Measurements from ENCODE around the gene NUDT22. TPM values are rescaled to one million over a fixed set of nuclear protein-coding genes. Genes with fewer than 3 reads are reported as not detected.

The NUDT22 gene
- total and polyA plus RNA-seq, 7 experiments from 2014 or later, result 40.7 to 94.0 (median 56.9) TPM

- no peaks in the 10 kb centered on the region for H3K4me1 ChIP-seq (ENCODE audit: control insufficient read depth in 2 of 2, insufficient read depth in 2 of 2, low read length in 2 of 2)
- H3K27ac Mint-ChIP-seq, result peak overlapping the region in 6 of 9 donors; percentile 26 to 82 (median 66)
- ATAC-seq, result no peak
- H3K4me3 ChIP-seq (ENCODE audit: low read length), result no peak overlapping the region
- DNase-seq, result no peak
- H3K4me3 Mint-ChIP-seq, result no peak overlapping the region
- H3K27me3 ChIP-seq (ENCODE audit: control insufficient read depth in 2 of 2, insufficient read depth in 2 of 2, low read length in 2 of 2), result no peaks in the 10 kb centered on the region
- H3K9me3 Mint-ChIP-seq, result no peaks in the 10 kb centered on the region
- H3K4me1 Mint-ChIP-seq, result peaks cover 0 to 14% (median 8%) of the 10 kb centered on the region in 7 donors
- POLR2A ChIA-PET, result interaction anchor here (0.6 to 14.3 kb wide), 5 partner anchors 11 to 50 kb away, joined by 3 to 220 read pairs (median 5); partner anchors contain the start of gene FERMT3
- peaks cover 7 to 78% (median 14%) of the 10 kb centered on the region in 3 experiments for H3K36me3 ChIP-seq (ENCODE audit: control insufficient read depth in 2 of 3, insufficient read depth in 3 of 3, low read length in 3 of 3)
- no peaks in the 10 kb centered on the region for H3K27me3 Mint-ChIP-seq
- peaks cover 0 to 20% (median 4%) of the 10 kb centered on the region in 5 donors for H3K36me3 Mint-ChIP-seq
- CTCF ChIA-PET, result interaction anchor here (0.6 to 2.9 kb wide), 2 partner anchors 12 to 18 kb away, joined by 5 to 25 read pairs; partner anchors contain the start of gene FERMT3
- intact Hi-C loops (cut with micrococcal nuclease), result no loop called here
- H3K9me3 ChIP-seq (ENCODE audit: control insufficient read depth in 2 of 3, low read length in 3 of 3), result no peaks in the 10 kb centered on the region
- H3K27ac ChIP-seq (ENCODE audit: low read depth, low read length), result peak overlapping the region; percentile 16
These were observed 7.3 kb upstream of the NUDT22 start for GRCh38 chr11:64218628-64219353.

- DNase-seq, result no peak
- Histone ChIP-seq H3K36me3 (ENCODE audit: control insufficient read depth in 2 of 3, insufficient read depth in 3 of 3, low read length in 3 of 3) (peaks cover 7 to 77% (median 14%) of the 10 kb centered on the region in 3 experiments), H3K4me1 (ENCODE audit: control insufficient read depth in 2 of 2, insufficient read depth in 2 of 2, low read length in 2 of 2) (no peaks in the 10 kb centered on the region), H3K27ac (ENCODE audit: low read depth, low read length) (peak overlapping the region; percentile 16), H3K27me3 (ENCODE audit: control insufficient read depth in 2 of 2, insufficient read depth in 2 of 2, low read length in 2 of 2) (no peaks in the 10 kb centered on the region), H3K9me3 (ENCODE audit: control insufficient read depth in 2 of 3, low read length in 3 of 3) (no peaks in the 10 kb centered on the region), H3K4me3 (ENCODE audit: low read length) (no peak overlapping the region)
- no peak for ATAC-seq
- CTCF ChIA-PET, result interaction anchor here (0.6 kb wide), 2 partner anchors 13 to 17 kb away, joined by 5 read pairs; no protein-coding TSS in a partner anchor
- POLR2A ChIA-PET, result interaction anchor here (1.0 to 14.3 kb wide), 3 partner anchors 12 to 27 kb away, joined by 3 to 220 read pairs (median 5); partner anchors contain the start of gene FERMT3
- intact Hi-C loops (cut with micrococcal nuclease), result no loop called here
- no peaks in the 10 kb centered on the region for H3K27me3 Mint-ChIP-seq
- H3K4me1 Mint-ChIP-seq, result peaks cover 0 to 12% (median 8%) of the 10 kb centered on the region in 7 donors
- peaks cover 0 to 19% (median 4%) of the 10 kb centered on the region in 5 donors for H3K36me3 Mint-ChIP-seq
- H3K27ac Mint-ChIP-seq, result no peak overlapping the region
- no peaks in the 10 kb centered on the region for H3K9me3 Mint-ChIP-seq
- H3K4me3 Mint-ChIP-seq, result no peak overlapping the region
These were observed 6.8 kb upstream of the NUDT22 start for GRCh38 chr11:64219354-64219684.

DNA sequence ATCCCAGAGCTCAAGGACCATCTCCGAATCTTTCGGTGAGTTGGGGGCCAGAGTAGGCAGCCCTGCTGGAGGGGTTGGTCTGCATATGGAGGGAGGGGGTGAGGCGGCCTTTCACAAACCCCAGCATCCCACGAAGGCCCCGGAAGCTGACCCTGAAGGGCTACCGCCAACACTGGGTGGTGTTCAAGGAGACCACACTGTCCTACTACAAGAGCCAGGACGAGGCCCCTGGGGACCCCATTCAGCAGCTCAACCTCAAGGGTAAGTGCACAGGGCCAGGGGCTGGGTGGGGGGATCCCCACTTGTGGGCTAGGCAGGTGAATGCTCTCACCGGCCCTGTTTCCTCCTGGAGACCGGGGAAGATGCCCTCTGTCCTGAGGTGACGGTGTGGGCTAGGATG is 6.3 kb upstream of the NUDT22 start:
- Mint-ChIP-seq H3K9me3 (no peaks in the 10 kb centered on the region), H3K4me1 (peaks cover 0 to 12% (median 8%) of the 10 kb centered on the region in 7 donors), H3K4me3 (no peak overlapping the region), H3K36me3 (peaks cover 0 to 19% (median 4%) of the 10 kb centered on the region in 5 donors), H3K27ac (no peak overlapping the region), H3K27me3 (no peaks in the 10 kb centered on the region)
- H3K27ac ChIP-seq (ENCODE audit: low read depth, low read length), result peak overlapping the region; percentile 16
- ChIA-PET POLR2A (interaction anchor here (1.4 to 14.3 kb wide), 2 partner anchors 12 to 26 kb away, joined by 5 to 220 read pairs; partner anchors contain the start of gene FERMT3), CTCF (interaction anchor here (0.6 kb wide), 1 partner anchor 13 kb away, joined by 5 read pairs; no protein-coding TSS in a partner anchor)
- DNase-seq, result no peak
- H3K27me3 ChIP-seq (ENCODE audit: control insufficient read depth in 2 of 2, insufficient read depth in 2 of 2, low read length in 2 of 2), result no peaks in the 10 kb centered on the region
- ATAC-seq, result no peak
- intact Hi-C loops (cut with micrococcal nuclease), result no loop called here
- peaks cover 0 to 2% of the 10 kb centered on the region in 2 donors for H3K4me1 ChIP-seq (ENCODE audit: control insufficient read depth in 2 of 2, insufficient read depth in 2 of 2, low read length in 2 of 2)
- peaks cover 7 to 73% (median 14%) of the 10 kb centered on the region in 3 experiments for H3K36me3 ChIP-seq (ENCODE audit: control insufficient read depth in 2 of 3, insufficient read depth in 3 of 3, low read length in 3 of 3)
- H3K9me3 ChIP-seq (ENCODE audit: control insufficient read depth in 2 of 3, low read length in 3 of 3), result no peaks in the 10 kb centered on the region
- no peak overlapping the region for H3K4me3 ChIP-seq (ENCODE audit: low read length)

DNA sequence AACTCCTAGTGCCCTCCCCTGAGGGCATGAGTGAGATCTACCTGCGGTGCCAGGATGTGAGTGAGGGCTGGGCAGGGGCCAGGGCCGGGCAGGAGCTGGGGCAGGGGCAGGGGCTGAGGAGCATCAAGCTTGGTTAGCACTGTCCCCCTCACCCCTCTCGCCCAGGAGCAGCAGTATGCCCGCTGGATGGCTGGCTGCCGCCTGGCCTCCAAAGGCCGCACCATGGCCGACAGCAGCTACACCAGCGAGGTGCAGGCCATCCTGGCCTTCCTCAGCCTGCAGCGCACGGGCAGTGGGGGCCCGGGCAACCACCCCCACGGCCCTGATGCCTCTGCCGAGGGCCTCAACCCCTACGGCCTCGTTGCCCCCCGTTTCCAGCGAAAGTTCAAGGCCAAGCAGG is 5.8 kb upstream of the NUDT22 start:
- Mint-ChIP-seq H3K27me3 (no peaks in the 10 kb centered on the region), H3K9me3 (no peaks in the 10 kb centered on the region), H3K4me1 (peaks cover 0 to 15% (median 11%) of the 10 kb centered on the region in 7 donors), H3K4me3 (no peak overlapping the region), H3K27ac (no peak overlapping the region), H3K36me3 (peaks cover 0 to 15% (median 4%) of the 10 kb centered on the region in 5 donors)
- ChIA-PET CTCF (no interaction called here), POLR2A (interaction anchor here (1.4 to 14.3 kb wide), 2 partner anchors 13 to 26 kb away, joined by 5 to 220 read pairs; partner anchors contain the start of gene FERMT3)
- intact Hi-C loops (cut with micrococcal nuclease), result no loop called here
- ATAC-seq (no peak), DNase-seq (no peak)
- no peak overlapping the region for H3K4me3 ChIP-seq (ENCODE audit: low read length)
- no peaks in the 10 kb centered on the region for H3K9me3 ChIP-seq (ENCODE audit: control insufficient read depth in 2 of 3, low read length in 3 of 3)
- H3K4me1 ChIP-seq (ENCODE audit: control insufficient read depth in 2 of 2, insufficient read depth in 2 of 2, low read length in 2 of 2), result peaks cover 3 to 7% of the 10 kb centered on the region in 2 donors
- H3K27ac ChIP-seq (ENCODE audit: low read depth, low read length), result no peak overlapping the region
- H3K36me3 ChIP-seq (ENCODE audit: control insufficient read depth in 2 of 3, insufficient read depth in 3 of 3, low read length in 3 of 3), result peaks cover 7 to 68% (median 14%) of the 10 kb centered on the region in 3 experiments
- no peaks in the 10 kb centered on the region for H3K27me3 ChIP-seq (ENCODE audit: control insufficient read depth in 2 of 2, insufficient read depth in 2 of 2, low read length in 2 of 2)

DNA sequence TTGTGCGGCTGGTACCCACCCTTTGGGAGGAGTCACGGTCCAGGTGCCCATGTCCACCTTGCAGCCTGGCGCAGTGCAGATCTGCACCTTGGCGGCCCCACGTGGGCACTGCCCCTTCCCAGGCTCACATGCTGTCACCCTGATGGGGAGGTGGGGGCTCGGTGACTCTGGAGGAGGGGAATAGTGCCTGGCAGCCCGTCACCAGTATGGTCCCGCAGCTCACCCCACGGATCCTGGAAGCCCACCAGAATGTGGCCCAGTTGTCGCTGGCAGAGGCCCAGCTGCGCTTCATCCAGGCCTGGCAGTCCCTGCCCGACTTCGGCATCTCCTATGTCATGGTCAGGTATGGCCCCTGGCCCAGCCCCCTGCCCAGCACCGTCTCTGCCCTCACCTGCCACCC is 5.3 kb upstream of the NUDT22 start:
- Histone ChIP-seq H3K4me3 (ENCODE audit: low read length) (no peak overlapping the region), H3K9me3 (ENCODE audit: control insufficient read depth in 2 of 3, low read length in 3 of 3) (no peaks in the 10 kb centered on the region), H3K27me3 (ENCODE audit: control insufficient read depth in 2 of 2, insufficient read depth in 2 of 2, low read length in 2 of 2) (no peaks in the 10 kb centered on the region), H3K36me3 (ENCODE audit: control insufficient read depth in 2 of 3, insufficient read depth in 3 of 3, low read length in 3 of 3) (peaks cover 7 to 63% (median 14%) of the 10 kb centered on the region in 3 experiments), H3K27ac (ENCODE audit: low read depth, low read length) (no peak overlapping the region), H3K4me1 (ENCODE audit: control insufficient read depth in 2 of 2, insufficient read depth in 2 of 2, low read length in 2 of 2) (peaks cover 7 to 11% of the 10 kb centered on the region in 2 donors)
- intact Hi-C loops (cut with micrococcal nuclease), result no loop called here
- no peak overlapping the region for H3K27ac Mint-ChIP-seq
- H3K36me3 Mint-ChIP-seq, result peaks cover 0 to 15% (median 4%) of the 10 kb centered on the region in 5 donors
- no peak overlapping the region for H3K4me3 Mint-ChIP-seq
- ATAC-seq (no peak), DNase-seq (no peak)
- no peaks in the 10 kb centered on the region for H3K9me3 Mint-ChIP-seq
- ChIA-PET POLR2A (interaction anchor here (0.8 to 14.3 kb wide), 3 partner anchors 13 to 47 kb away, joined by 3 to 220 read pairs (median 5); partner anchors contain the start of gene FERMT3), CTCF (no interaction called here)
- H3K4me1 Mint-ChIP-seq, result peaks cover 0 to 17% (median 11%) of the 10 kb centered on the region in 7 donors
- H3K27me3 Mint-ChIP-seq, result no peaks in the 10 kb centered on the region

GRCh38 chr11:64222651-64223000 is 3.4 kb upstream of the NUDT22 start:
- no peak overlapping the region for H3K4me3 Mint-ChIP-seq
- peaks cover 6 to 22% (median 19%) of the 10 kb centered on the region in 7 donors for H3K4me1 Mint-ChIP-seq
- peaks cover 7 to 53% (median 14%) of the 10 kb centered on the region in 3 experiments for H3K36me3 ChIP-seq (ENCODE audit: control insufficient read depth in 2 of 3, insufficient read depth in 3 of 3, low read length in 3 of 3)
- H3K9me3 ChIP-seq (ENCODE audit: control insufficient read depth in 2 of 3, low read length in 3 of 3), result no peaks in the 10 kb centered on the region
- peak overlapping the region in 1 of 9 donors; percentile 51 for H3K27ac Mint-ChIP-seq
- no peaks in the 10 kb centered on the region for H3K9me3 Mint-ChIP-seq
- H3K36me3 Mint-ChIP-seq, result peaks cover 0 to 11% (median 4%) of the 10 kb centered on the region in 5 donors
- POLR2A ChIA-PET, result interaction anchor here (0.7 to 14.3 kb wide), 2 partner anchors 13 to 15 kb away, joined by 3 to 220 read pairs; partner anchors contain the start of gene FERMT3
- CTCF ChIA-PET, result interaction anchor here (0.6 to 5.5 kb wide), 3 partner anchors 16 to 470 kb away, joined by 3 to 66 read pairs (median 4); partner anchors contain the start of gene FERMT3
- H3K4me1 ChIP-seq (ENCODE audit: control insufficient read depth in 2 of 2, insufficient read depth in 2 of 2, low read length in 2 of 2), result peaks cover 15 to 19% of the 10 kb centered on the region in 2 donors
- no peaks in the 10 kb centered on the region for H3K27me3 ChIP-seq (ENCODE audit: control insufficient read depth in 2 of 2, insufficient read depth in 2 of 2, low read length in 2 of 2)
- DNase-seq, result no peak
- no peak overlapping the region for H3K4me3 ChIP-seq (ENCODE audit: low read length)
- ATAC-seq, result no peak
- intact Hi-C loops (cut with micrococcal nuclease), result no loop called here
- no peaks in the 10 kb centered on the region for H3K27me3 Mint-ChIP-seq
- H3K27ac ChIP-seq (ENCODE audit: low read depth, low read length), result no peak overlapping the region
